NCI-H2029 treated with DMSO at 0.1 percent for 48 hours (cell line): ENCODE measurements around the gene SASH3.

Experiments
- DNase-seq: peaks from one replicate; lab custom pipeline; 2025; lab: John Stamatoyannopoulos, UW

The SASH3 gene

GRCh38 chrX:129783291-129783713 is 3.6 kb downstream of the SASH3 start:
- no peak for DNase-seq

DNA sequence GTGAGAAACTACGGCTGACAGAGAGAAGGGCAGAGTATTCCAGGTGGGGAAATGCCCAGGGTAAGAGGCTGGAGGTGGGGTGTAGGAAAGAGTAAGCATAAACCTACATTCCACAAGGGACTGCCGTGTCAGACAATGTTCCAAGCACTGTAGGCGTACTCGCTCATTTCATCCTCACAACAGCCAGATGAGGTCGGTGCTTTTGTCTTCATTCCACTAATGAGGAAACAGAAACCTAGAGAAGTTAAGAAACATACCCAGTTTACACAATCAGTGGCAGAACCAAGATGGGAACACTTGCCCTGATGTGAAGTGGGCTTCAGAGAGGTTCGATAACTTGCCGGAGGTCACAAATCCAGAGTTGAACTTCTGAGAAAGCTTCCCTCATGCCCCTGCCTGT is 4.6 kb downstream of the SASH3 start:
- no peak for DNase-seq

GRCh38 chrX:129785160-129785947 is 5.6 kb downstream of the SASH3 start:
- DNase-seq = no peak

DNA sequence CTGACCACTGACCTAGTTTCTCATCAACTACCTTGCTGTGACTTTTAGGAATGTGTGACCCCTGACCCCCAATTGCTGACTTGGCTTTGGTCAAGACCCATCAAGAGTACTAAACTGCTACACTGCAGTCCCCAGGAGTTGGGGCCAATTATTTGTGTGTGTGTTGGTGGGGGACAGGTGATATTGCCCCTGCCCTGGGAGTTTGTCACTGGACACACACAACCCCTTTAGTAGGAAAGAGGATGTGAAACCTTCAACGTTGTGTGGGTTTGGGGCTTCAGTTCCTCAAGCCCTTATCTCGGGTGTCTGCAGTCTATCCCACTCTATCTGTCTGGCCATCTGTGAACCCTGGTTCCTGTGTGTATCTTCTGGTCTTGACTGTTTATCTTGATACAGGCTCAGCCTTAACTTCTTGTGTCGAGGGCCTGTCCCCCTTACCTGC is 6.5 kb downstream of the SASH3 start:
- no peak for DNase-seq

DNA sequence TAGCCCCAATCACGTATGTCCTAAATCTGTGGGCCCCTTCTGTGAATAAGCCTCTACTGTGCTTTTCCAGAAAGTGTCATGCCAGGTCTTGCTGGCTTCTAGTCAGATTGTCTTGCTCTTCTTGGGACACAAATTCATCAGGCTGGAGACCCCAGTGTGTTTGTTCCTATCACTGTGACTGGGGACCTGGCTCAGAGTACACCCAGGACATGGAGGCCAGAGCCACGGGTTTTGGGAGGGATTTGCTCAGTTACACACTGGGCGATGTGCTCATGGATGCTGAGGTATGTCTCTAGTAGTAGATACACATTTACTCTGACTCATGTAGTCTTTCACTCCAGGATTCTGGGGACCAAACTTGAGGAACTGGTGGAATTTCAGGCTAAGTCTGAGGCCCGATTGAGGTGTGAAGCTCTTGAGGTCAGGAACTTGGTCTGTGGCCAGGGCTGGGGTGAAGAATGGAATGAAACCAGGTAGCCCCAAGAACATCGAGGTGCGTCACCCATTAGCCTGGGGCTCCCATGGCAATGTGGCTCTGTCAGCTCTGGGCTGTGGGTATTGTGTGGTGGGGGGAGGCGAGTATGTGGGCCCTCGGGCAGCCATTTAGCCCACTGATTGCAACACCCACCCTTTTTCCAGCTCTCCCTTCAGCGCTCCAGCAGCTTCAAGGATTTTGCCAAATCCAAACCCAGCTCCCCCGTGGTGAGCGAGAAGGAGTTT is 7.7 kb downstream of the SASH3 start:
- no peak for DNase-seq

DNA sequence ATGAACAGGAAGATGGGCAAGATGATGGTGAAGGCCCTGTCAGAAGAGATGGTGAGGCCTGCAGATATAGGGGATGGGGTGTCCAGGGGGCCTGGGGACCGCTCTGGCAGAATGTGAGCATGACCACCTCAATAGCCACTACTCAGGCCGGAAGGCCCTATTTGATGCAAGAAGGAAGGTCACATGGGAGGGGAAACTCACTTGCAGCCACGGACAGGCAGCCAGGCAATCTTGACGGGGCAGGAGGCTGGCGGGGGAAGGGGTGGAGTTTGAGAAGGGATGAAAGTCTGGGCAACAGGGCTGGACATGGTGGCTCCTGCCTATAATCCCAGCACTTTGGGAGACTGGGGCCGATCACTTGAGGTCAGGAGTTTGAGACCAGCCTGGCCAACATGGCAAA is 8.8 kb downstream of the SASH3 start:
- no peak for DNase-seq

DNA sequence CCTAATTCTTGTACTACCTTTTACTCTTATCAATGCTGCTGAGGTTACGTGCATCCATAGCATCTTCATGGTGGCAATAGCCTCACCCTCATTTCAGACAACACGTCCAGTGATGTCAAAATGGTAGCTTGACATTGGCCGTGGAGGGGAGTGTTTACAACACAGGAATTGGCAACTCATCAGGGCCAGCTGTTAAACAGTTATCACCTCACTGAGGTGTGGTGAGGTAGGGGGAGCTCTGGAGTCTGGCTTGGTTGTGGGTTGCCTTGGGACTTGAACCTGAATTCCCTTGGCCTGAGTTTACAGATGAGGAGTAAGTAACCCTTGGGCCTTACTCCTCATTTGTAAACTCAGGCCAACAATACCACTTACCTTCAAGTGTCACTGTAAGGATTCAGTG is 10.4 kb downstream of the SASH3 start:
- no peak for DNase-seq

DNA sequence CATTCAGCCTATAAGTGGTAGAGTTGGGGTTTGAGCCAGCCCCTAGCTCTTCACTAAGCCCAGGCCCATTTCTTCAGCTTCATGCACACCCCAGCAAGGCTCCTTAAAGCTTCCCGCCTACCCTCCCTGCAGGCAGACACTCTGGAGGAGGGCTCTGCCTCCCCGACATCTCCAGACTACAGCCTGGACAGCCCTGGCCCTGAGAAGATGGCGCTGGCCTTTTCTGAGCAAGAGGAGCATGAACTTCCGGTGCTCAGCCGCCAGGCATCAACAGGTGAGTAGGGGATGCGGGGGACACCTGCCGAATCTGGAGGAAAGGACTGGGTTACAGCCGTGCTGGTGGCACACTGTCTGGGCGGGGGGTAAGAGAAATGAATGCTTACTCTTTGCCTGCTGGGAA is 11.1 kb downstream of the SASH3 start:
- no peak for DNase-seq

GRCh38 chrX:129791336-129791735 is 11.6 kb downstream of the SASH3 start:
- no peak for DNase-seq

- peak; percentile 77 for DNase-seq
These were observed 12.3 kb downstream of the SASH3 start for GRCh38 chrX:129791961-129792570.

DNA sequence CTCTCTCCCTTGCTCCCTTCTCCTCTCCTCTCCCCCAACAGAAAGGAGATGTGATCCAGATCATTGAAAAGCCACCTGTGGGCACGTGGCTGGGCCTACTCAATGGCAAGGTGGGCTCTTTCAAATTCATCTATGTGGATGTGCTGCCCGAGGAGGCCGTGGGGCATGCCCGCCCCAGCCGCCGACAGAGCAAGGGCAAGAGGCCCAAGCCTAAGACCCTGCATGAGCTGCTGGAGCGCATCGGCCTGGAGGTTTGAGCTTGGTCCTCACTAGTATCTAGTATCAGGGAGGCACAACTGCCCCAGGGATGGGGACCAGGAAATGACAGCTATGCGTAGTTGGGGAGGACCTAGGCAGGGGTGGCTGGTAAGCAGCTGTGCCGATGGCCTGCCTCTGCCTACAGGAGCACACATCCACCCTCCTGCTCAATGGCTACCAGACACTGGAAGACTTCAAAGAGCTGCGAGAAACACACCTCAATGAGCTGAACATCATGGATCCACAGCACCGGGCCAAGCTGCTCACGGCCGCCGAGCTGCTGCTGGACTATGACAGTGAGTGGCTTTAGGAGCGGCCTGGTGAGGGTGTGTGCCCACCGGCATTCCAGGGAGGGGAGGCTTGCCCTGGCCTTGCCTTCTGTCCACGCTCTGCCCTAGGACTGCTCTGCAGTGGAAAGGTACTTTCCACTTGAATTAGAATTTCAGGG is 13.0 kb downstream of the SASH3 start:
- DNase-seq = no peak

DNA sequence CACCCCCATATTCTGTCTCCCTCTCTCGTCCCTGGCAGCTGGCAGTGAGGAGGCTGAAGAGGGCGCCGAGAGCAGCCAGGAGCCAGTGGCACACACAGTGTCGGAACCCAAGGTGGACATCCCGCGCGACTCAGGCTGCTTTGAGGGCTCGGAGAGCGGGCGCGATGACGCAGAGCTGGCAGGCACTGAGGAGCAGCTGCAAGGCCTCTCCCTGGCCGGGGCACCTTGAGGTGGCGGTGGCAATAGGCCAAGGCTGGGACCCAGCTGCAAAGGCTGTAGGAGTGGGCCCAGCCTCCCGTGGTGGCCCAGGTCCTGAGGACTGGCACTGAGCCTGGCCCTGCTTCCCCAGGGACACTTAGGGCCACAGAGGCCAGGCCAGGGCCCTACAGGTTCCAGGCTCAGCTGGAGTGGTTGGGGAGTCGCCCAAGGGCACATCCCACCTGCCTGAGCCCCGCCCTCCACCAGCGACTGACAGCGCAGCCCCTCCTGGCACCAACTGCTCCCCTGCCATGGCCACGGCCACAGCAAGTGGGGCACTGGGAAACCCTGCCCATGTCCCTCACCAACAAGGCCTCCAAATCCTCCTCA is 13.9 kb downstream of the SASH3 start:
- peak; percentile 29 for DNase-seq

GRCh38 chrX:129795584-129795983 is 15.8 kb downstream of the SASH3 start:
- DNase-seq = no peak

DNA sequence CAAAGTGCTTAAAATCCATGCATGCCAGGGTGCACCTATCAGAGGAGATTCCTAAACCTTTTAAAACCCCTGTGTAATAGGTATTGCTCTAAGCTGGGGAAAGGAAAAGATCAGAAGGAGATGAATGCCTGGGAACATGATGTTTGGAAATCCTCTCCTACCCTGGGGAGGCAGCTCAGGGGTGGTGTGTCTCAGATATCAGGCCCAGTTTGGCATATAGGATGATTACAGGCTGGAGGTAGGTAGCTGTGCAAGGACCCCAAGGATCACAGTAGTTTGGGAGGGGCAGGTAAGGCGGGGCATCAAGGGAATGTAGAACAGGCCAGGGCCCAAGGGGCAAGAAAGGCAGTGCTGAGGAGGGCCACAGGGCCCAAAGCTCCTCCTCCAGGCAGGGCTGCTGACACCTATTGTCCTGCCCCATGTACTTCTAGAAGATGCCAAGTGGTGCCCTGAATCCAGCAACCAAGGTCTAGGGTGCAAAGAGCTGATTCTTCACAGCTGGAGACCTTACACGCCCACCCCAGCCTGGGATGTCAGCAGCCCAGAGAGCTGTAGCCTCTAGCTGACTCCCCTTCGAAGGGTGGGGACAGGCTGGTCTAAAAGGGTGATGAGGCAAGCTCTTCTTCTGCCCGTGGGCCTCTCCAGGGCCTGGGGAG is 17.6 kb downstream of the SASH3 start:
- no peak for DNase-seq

- DNase-seq = no peak
These were observed 18.7 kb downstream of the SASH3 start for GRCh38 chrX:129798456-129798855.

DNA sequence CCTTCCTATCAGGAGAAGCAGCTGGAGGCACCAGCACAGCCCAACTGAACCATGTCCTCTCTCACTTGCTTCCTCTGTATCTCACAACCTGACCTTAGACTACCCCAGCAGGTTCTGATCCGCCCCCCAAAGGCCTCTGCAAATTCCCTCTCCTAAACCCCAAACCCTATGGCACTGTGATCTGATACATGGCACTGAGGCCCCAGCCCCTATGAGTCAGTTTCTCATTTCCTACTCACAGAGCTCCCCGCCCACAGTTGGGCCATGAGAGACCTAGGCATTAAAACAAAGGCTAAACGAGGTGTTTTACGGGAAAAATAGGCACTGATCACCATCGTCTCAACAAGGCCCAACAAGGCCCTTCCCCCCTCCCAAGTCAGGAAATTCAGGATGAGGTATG is 19.1 kb downstream of the SASH3 start:
- no peak for DNase-seq

DNA sequence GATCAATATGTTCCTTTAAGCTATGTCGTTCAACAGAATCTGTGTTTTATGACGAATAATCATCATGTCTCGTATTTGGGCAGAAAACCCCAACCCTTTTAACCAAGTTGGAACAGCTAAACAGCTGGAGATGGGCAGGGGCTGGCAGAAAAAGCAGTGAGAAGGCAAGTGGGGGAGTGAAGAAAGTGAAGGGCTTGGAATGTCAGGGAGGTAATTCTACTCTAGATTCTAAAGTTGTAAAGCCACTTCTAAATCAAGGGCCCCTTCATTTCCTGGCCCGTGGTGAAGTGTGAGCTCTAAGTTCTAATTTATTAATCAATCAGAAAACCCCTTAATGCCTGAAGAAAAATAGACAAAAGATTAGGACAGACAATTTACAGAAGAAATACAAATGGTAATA is 20.4 kb downstream of the SASH3 start:
- DNase-seq = no peak

GRCh38 chrX:129802863-129803262 is 23.1 kb downstream of the SASH3 start:
- DNase-seq = no peak

GRCh38 chrX:129804806-129805205 is 25.1 kb downstream of the SASH3 start:
- no peak for DNase-seq

GRCh38 chrX:129808158-129808828 is 28.5 kb downstream of the SASH3 start:
- no peak for DNase-seq
